BJ (cell line): Measurements from ENCODE around the gene DLG2. TPM values are rescaled to one million over a fixed set of nuclear protein-coding genes. Genes with fewer than 3 reads are reported as not detected.

Experiments used
- CTCF ChIA-PET: fragments of 350-600 bp; formaldehyde crosslinking; extraction: SDS; loops from one replicate; lab custom pipeline; 2021; ENCODE audit warnings: antibody characterized with exemption, inconsistent platforms; lab: Yijun Ruan, JAX
- POLR2A ChIA-PET: fragments of 300-600 bp; sonication (Branson Sonifier 250); formaldehyde crosslinking; extraction: SDS; loops from one replicate; lab custom pipeline; 2021; ENCODE audit warnings: antibody characterized with exemption; lab: Charles Lee
- DNase-seq: peaks from one replicate; pipeline ENCODE4 v3.0.0-alpha.2; 2011; ENCODE audit warnings: low read depth
- H3K27me3 ChIP-seq: 2 replicates; pipeline ENCODE4 v1.6.0; 2011; ENCODE audit warnings: low read length; ENCODE audit not compliant: control insufficient read depth, insufficient read depth
- H3K36me3 ChIP-seq: 2 replicates; pipeline ENCODE4 v1.5.1; 2011; ENCODE audit warnings: low read length; ENCODE audit not compliant: control insufficient read depth, insufficient read depth
- H3K4me3 ChIP-seq: 2 replicates; pipeline ENCODE4 v1.5.1; 2011; ENCODE audit warnings: low read depth, mild to moderate bottlenecking, control low read depth, low read length
- polyA plus RNA-seq: library from polyadenylated mRNA; depleted of rRNA; stranded (reverse); fragments of >200 nt; gene quantifications from 2 replicates; pipeline ENCODE4 v1.2.3, GENCODE V29; 2011
- TF ChIP-seq, protein P1 (sequence below): IDR thresholded peaks from 2 replicates; pipeline ENCODE4 v1.5.1; 2011; ENCODE audit warnings: low read depth, mild to moderate bottlenecking, control low read depth, inconsistent platforms, low read length, moderate library complexity; ENCODE audit not compliant: insufficient read depth

DLG2 gene
- polyA plus RNA-seq, 1 experiment: 0.28 TPM

DNA sequence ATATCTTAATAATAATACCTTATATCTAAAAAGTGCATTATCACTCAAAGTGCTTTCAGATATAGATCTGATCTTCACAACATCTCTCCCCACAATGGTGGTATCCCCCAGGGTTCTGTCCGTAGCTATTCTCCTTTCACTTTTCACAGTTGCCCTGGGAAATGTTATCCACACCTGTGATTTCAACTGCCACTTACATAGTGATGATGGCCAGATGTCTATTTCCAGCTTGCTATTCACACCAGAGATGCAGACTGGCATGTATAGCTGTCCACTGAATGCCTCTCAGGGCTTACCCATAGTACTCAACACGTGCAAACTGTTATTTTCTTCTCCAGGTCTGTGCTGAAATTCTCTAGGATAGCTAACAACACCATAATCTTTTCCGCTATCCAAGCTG lies 724.7 kb downstream of the DLG2 start:
- CTCF ChIA-PET: no interaction called here
- POLR2A ChIA-PET: no interaction called here
- H3K36me3 ChIP-seq: no peaks in the 10 kb centered on the region
- no peaks in the 10 kb centered on the region for H3K27me3 ChIP-seq
- H3K4me3 ChIP-seq: no peak overlapping the region
- TF ChIP-seq, protein P1, sequence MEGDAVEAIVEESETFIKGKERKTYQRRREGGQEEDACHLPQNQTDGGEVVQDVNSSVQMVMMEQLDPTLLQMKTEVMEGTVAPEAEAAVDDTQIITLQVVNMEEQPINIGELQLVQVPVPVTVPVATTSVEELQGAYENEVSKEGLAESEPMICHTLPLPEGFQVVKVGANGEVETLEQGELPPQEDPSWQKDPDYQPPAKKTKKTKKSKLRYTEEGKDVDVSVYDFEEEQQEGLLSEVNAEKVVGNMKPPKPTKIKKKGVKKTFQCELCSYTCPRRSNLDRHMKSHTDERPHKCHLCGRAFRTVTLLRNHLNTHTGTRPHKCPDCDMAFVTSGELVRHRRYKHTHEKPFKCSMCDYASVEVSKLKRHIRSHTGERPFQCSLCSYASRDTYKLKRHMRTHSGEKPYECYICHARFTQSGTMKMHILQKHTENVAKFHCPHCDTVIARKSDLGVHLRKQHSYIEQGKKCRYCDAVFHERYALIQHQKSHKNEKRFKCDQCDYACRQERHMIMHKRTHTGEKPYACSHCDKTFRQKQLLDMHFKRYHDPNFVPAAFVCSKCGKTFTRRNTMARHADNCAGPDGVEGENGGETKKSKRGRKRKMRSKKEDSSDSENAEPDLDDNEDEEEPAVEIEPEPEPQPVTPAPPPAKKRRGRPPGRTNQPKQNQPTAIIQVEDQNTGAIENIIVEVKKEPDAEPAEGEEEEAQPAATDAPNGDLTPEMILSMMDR: no peak
- DNase-seq: no peak

- POLR2A ChIA-PET: no interaction called here
- TF ChIP-seq, protein P1: no peak
- DNase-seq: peak; percentile 3
- Histone ChIP-seq H3K27me3 (no peaks in the 10 kb centered on the region), H3K4me3 (no peak overlapping the region), H3K36me3 (no peaks in the 10 kb centered on the region)
- CTCF ChIA-PET: no interaction called here
These were observed 725.2 kb downstream of the DLG2 start for GRCh38 chr11:84901991-84902390.

GRCh38 chr11:84899740-84900139 lies 727.4 kb downstream of the DLG2 start:
- TF ChIP-seq, protein P1: no peak
- ChIA-PET CTCF (no interaction called here), POLR2A (no interaction called here)
- no peak overlapping the region for H3K4me3 ChIP-seq
- H3K27me3 ChIP-seq: no peaks in the 10 kb centered on the region
- DNase-seq: no peak
- no peaks in the 10 kb centered on the region for H3K36me3 ChIP-seq

- TF ChIP-seq, protein P1: no peak
- CTCF ChIA-PET: no interaction called here
- no peak for DNase-seq
- Histone ChIP-seq H3K4me3 (no peak overlapping the region), H3K36me3 (no peaks in the 10 kb centered on the region), H3K27me3 (no peaks in the 10 kb centered on the region)
- POLR2A ChIA-PET: no interaction called here
These were observed 728.0 kb downstream of the DLG2 start for GRCh38 chr11:84899134-84899533.

DNA sequence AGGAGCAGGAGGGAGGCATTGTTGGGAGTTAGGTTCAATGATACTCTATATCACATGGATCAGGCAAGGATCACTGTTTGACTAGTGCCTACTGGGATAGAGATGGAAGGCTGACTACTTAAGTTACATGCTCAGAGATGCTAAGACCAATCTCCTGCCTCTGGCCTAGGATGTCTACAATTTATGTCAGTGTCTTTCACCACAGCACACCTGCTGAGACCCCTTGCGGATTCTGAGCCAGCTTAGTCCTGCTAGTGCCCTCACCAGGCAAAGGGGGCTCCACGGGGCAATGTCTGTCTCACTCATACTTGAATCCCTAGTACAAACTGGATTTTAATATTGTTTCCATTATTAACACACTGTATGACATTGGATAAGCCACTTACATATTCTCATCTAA lies 732.5 kb downstream of the DLG2 start:
- POLR2A ChIA-PET: no interaction called here

More for the DNA sequence above, 732.5 kb downstream of the DLG2 start:
- Histone ChIP-seq H3K27me3 (no peaks in the 10 kb centered on the region), H3K36me3 (no peaks in the 10 kb centered on the region), H3K4me3 (no peak overlapping the region)
- CTCF ChIA-PET: no interaction called here
- TF ChIP-seq, protein P1: no peak
- DNase-seq: no peak
